Stimulated activated CD4-positive, alpha-beta T cell treated with anti-CD3 and anti-CD28 coated beads, Interleukin-12 subunit alpha, Interleukin-12 subunit beta, amount 100 ng/mL, for 4 hours (primary cell): ENCODE measurements around the gene GADD45B.

Experiments used
- DNase-seq: peaks from one replicate; pipeline ENCODE4 v3.0.0-alpha.2; 2020

The GADD45B gene

GRCh38 chr19:2519482-2519881, 43.6 kb downstream of the GADD45B start:
- DNase-seq = no peak

- DNase-seq = no peak
Observed at GRCh38 chr19:2523630-2524311, 47.8 kb downstream of the GADD45B start.

- no peak for DNase-seq
Observed at GRCh38 chr19:2524361-2524839, 48.5 kb downstream of the GADD45B start.

GRCh38 chr19:2524840-2525723, 49.2 kb downstream of the GADD45B start:
- DNase-seq = no peak

GRCh38 chr19:2527171-2527570, 51.2 kb downstream of the GADD45B start:
- DNase-seq = no peak

- no peak for DNase-seq
Observed at GRCh38 chr19:2527686-2528085, 51.8 kb downstream of the GADD45B start.
